Thymus (tissue), 11 donors: ENCODE data around the gene ACE. TPM values are rescaled to one million over a fixed set of nuclear protein-coding genes. Genes with fewer than 3 reads are reported as not detected.

ENCODE experiments used
- DNase-seq, 9 donors: peaks; one replicate each; pipeline ENCODE4 v3.0.0-alpha.2; 2013; ENCODE audit warnings: low spot score in 9 of 9, low read depth in 6 of 9, missing footprints in 1 of 9
- H3K27ac ChIP-seq, 2 donors: one replicate each; pipeline ENCODE4 v1.5.1; 2013; ENCODE audit warnings: control low read depth in 1 of 2, low read depth in 1 of 2, low read length in 1 of 2, mild to moderate bottlenecking in 1 of 2, moderate library complexity in 1 of 2
- H3K27me3 ChIP-seq, 2 donors: one replicate each; pipeline ENCODE4 v1.5.1; 2013; ENCODE audit warnings: low read length in 1 of 2; ENCODE audit not compliant: control insufficient read depth in 2 of 2, insufficient read depth in 1 of 2
- H3K36me3 ChIP-seq, 2 donors: one replicate each; pipeline ENCODE4 v1.5.1; 2013; ENCODE audit warnings: low read length in 1 of 2, mild to moderate bottlenecking in 1 of 2, moderate library complexity in 1 of 2; ENCODE audit not compliant: control insufficient read depth in 2 of 2, insufficient read depth in 2 of 2
- H3K4me1 ChIP-seq, 2 donors: one replicate each; pipeline ENCODE4 v1.5.1; 2013; ENCODE audit warnings: low read length in 2 of 2; ENCODE audit not compliant: control insufficient read depth in 2 of 2, insufficient read depth in 2 of 2
- H3K4me3 ChIP-seq, 2 donors: one replicate each; pipeline ENCODE4 v1.5.1; 2013; ENCODE audit warnings: low read length in 2 of 2, control low read depth in 1 of 2, mild to moderate bottlenecking in 1 of 2
- H3K9me3 ChIP-seq, 2 donors: one replicate each; pipeline ENCODE4 v1.5.1; 2013; ENCODE audit warnings: low read length in 1 of 2, mild to moderate bottlenecking in 1 of 2; ENCODE audit not compliant: control insufficient read depth in 2 of 2, insufficient read depth in 1 of 2
- WGBS: extraction: QIAGEN DNeasy Blood & Tissue Kit; methylation state at CpG from one replicate; pipeline ENCODE4 v1.1.7; 2013; 5-methylcytosine and 5-hydroxymethylcytosine counted together
- polyA plus RNA-seq: library from polyadenylated mRNA; stranded (reverse); fragments of 200-250 nt; gene quantifications from one replicate; pipeline ENCODE4 v1.2.3, GENCODE V29; 2013
- total RNA-seq: library from RNA; stranded (reverse); fragments of 120-200 nt; gene quantifications from one replicate; pipeline ENCODE4 v1.2.4, GENCODE V29; 2013
- donor health status: healthy.

The ACE gene
- total and polyA plus RNA-seq, 2 donors = 0.28 to 1.1 TPM

DNA sequence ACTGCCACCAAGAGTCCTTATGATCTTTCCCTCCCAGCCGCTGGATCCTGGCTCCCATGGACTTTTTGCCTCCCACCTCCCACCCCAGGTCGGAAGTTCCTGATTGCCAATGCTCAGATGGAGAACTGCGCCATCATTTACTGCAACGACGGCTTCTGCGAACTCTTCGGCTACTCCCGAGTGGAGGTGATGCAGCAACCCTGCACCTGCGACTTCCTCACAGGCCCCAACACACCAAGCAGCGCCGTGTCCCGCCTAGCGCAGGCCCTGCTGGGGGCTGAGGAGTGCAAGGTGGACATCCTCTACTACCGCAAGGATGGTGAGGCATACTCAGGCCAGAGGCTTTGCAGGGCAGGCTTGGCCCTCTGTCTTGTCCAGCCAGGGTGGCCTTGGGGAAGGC lies 47.2 kb downstream of the ACE start:
- H3K27me3 ChIP-seq = peaks cover 0 to 54% of the 10 kb centered on the region in 2 donors
- peaks cover 3 to 5% of the 10 kb centered on the region in 2 donors for H3K4me1 ChIP-seq
- H3K27ac ChIP-seq = no peak overlapping the region
- H3K36me3 ChIP-seq = no peaks in the 10 kb centered on the region
- H3K4me3 ChIP-seq = no peak overlapping the region
- DNase-seq = no peak
- 96% methylated on average over 14 of the region's 14 CpGs for WGBS
- peaks cover 0 to 5% of the 10 kb centered on the region in 2 donors for H3K9me3 ChIP-seq

GRCh38 chr17:63525190-63525946 lies 48.5 kb downstream of the ACE start:
- WGBS = 76% methylated on average over 6 of the region's 6 CpGs
- no peak overlapping the region for H3K27ac ChIP-seq
- H3K9me3 ChIP-seq = peaks cover 0 to 5% of the 10 kb centered on the region in 2 donors
- H3K4me3 ChIP-seq = no peak overlapping the region
- H3K27me3 ChIP-seq = peaks cover 0 to 50% of the 10 kb centered on the region in 2 donors
- no peaks in the 10 kb centered on the region for H3K36me3 ChIP-seq
- no peak for DNase-seq
- H3K4me1 ChIP-seq = peaks cover 3 to 5% of the 10 kb centered on the region in 2 donors

- Histone ChIP-seq H3K4me1 (peaks cover 3 to 5% of the 10 kb centered on the region in 2 donors), H3K27ac (no peak overlapping the region), H3K36me3 (no peaks in the 10 kb centered on the region), H3K9me3 (peaks cover 0 to 5% of the 10 kb centered on the region in 2 donors), H3K4me3 (no peak overlapping the region), H3K27me3 (peaks cover 0 to 41% of the 10 kb centered on the region in 2 donors)
- DNase-seq = no peak
- 85% methylated on average over 5 of the region's 5 CpGs for WGBS
Measured at GRCh38 chr17:63526861-63527260, 50.0 kb downstream of the ACE start.

- Histone ChIP-seq H3K27ac (no peak overlapping the region), H3K4me1 (peaks cover 3 to 5% of the 10 kb centered on the region in 2 donors), H3K4me3 (no peak overlapping the region), H3K36me3 (no peaks in the 10 kb centered on the region), H3K9me3 (peaks cover 0 to 5% of the 10 kb centered on the region in 2 donors), H3K27me3 (peaks cover 0 to 34% of the 10 kb centered on the region in 2 donors)
- WGBS = 97% methylated on average over 9 of the region's 9 CpGs
- DNase-seq = no peak
Measured at GRCh38 chr17:63528183-63528582, 51.3 kb downstream of the ACE start.

DNA sequence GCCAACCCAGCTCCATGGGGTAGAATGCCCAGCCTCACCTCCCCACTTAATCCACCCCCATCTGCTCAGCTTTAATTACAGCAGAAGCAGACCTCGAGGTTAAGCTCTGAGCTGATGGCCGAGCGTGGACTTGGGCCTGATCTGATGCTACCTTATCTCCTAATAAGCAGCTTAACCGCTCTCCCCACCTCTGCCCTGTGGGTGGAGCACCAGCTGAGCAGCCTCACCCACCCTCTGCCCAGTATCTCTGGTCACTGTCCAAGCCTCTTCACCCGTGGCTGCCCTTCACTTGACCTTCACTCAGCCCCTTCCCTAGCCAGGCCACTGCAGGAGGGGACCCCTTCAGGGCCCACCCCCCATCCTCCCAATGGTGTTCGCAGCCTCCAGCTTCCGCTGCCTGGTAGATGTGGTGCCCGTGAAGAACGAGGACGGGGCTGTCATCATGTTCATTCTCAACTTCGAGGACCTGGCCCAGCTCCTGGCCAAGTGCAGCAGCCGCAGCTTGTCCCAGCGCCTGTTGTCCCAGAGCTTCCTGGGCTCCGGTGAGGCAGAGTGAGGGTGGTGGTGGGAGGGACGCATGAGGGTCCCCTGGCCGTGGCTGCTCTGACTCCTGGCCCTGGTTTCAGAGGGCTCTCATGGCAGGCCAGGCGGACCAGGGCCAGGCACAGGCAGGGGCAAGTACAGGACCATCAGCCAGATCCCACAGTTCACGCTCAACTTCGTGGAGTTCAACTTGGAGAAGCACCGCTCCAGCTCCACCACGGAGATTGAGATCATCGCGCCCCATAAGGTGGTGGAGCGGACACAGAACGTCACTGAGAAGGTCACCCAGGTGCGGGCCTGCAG lies 53.1 kb downstream of the ACE start:
- H3K36me3 ChIP-seq = no peaks in the 10 kb centered on the region
- H3K9me3 ChIP-seq = no peaks in the 10 kb centered on the region
- WGBS = 94% methylated on average over 26 of the region's 26 CpGs
- peaks cover 0 to 16% of the 10 kb centered on the region in 2 donors for H3K27me3 ChIP-seq
- no peak for DNase-seq
- no peak overlapping the region for H3K4me3 ChIP-seq
- no peak overlapping the region for H3K27ac ChIP-seq
- no peaks in the 10 kb centered on the region for H3K4me1 ChIP-seq

DNA sequence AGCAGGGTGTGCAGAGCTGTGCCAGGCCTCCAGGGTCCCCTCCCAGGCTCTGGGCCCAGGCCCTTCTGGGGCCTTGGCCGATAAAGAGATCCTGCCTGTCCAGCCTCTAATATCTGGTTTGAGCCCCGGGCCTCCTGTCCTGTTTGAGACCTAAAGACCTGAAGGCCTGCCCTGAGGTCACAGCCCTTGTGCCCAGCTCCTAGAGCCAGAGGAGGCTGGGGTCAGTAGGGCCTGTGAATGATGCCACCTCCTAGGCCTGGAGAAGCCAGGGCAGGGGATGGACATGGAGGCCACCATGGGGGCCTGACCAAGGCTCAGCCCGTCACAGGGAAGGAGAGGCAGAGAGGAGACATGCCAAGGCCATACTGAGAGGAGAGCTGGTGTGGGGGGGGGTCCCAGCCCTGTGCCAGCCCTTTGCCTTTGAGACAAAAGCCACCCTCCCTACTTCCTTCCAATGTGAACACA lies 53.7 kb downstream of the ACE start:
- Histone ChIP-seq H3K27ac (no peak overlapping the region), H3K36me3 (no peaks in the 10 kb centered on the region), H3K9me3 (no peaks in the 10 kb centered on the region), H3K4me3 (no peak overlapping the region), H3K4me1 (no peaks in the 10 kb centered on the region), H3K27me3 (peaks cover 0 to 12% of the 10 kb centered on the region in 2 donors)
- no peak for DNase-seq
- 92% methylated on average over 3 of the region's 3 CpGs for WGBS

DNA sequence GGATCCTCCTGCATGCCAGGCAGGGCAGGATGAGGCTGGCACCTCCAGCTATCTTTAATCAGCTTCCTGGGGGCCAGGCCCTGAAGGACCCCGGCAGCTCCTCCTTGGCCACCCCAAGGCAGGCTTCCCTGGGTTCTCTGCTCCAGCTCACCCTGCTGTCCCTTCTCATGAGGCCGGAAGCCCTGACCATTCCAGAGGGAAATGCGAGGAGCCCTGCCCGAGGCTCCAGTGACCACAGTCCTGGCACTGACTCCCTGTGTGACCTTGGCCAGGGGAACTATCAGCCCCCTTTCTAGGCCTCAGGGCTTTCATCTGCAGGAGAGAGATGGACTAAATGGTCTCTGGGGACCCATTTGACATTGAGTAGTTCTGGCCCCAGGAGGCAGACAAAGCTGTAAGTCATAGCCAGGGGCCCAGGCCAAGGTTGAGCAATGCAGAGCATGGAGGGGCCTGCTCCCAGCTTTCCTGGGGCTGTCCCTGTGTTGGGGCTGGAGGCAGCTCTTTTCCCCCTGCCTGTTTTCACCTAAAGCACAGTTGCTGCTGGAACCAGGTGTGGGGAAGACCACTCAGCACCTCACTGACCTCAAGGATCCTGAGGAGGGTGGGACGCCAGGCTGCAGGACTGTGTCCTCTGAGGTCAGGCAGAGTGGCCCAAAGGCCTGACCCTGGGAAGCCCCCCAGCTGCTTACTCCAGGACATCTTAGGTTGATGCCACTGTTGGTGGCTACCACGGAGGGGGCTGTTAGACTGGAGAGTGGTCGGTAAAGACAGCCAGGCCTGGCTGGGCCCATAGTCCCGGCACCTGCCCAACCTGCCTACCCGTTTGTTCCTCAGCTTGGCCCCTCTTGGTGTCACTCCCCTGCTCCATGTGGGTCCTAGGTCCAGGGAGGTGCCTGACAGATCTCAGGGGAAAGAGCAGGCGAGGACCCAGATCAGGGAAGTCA lies 54.4 kb downstream of the ACE start:
- DNase-seq = no peak
- peaks cover 0 to 9% of the 10 kb centered on the region in 2 donors for H3K27me3 ChIP-seq
- no peak overlapping the region for H3K27ac ChIP-seq
- H3K9me3 ChIP-seq = no peaks in the 10 kb centered on the region
- H3K4me3 ChIP-seq = no peak overlapping the region
- WGBS = 94% methylated on average over 10 of the region's 10 CpGs
- H3K4me1 ChIP-seq = no peaks in the 10 kb centered on the region
- no peaks in the 10 kb centered on the region for H3K36me3 ChIP-seq

DNA sequence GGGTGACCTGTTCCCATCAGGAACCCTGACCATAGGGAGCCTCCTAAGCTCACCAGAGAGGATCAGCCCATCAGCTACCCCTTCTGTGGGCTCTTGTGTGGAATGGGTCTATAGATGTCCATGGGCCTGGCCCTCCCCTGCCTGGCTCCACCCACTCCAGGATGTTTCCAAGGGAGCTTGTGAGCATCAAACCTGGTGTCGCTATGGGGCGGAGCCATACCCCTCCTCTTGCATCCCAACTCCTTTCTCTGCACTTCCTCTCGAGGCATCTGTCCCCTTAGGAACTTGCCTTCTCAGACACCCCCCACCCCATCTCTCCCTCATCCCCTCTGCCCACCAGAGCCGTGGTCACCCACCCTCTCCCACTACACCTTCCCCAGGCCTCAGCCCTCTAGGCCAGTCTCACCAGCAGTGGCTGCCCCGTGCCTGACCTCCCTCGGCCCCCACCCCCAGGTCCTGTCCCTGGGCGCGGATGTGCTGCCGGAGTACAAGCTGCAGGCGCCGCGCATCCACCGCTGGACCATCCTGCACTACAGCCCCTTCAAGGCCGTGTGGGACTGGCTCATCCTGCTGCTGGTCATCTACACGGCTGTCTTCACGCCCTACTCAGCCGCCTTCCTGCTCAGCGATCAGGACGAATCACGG lies 56.7 kb downstream of the ACE start:
- 92% methylated on average over 20 of the region's 20 CpGs for WGBS

More for the DNA sequence above, 56.7 kb downstream of the ACE start:
- peaks cover 9 to 22% of the 10 kb centered on the region in 2 donors for H3K27me3 ChIP-seq
- no peak overlapping the region for H3K27ac ChIP-seq
- H3K9me3 ChIP-seq = no peaks in the 10 kb centered on the region
- H3K4me1 ChIP-seq = peaks cover 5 to 10% of the 10 kb centered on the region in 2 donors
- H3K4me3 ChIP-seq = no peak overlapping the region
- DNase-seq = no peak
- H3K36me3 ChIP-seq = no peaks in the 10 kb centered on the region
